ENCODE measurements around the gene SUN5.

DNA sequence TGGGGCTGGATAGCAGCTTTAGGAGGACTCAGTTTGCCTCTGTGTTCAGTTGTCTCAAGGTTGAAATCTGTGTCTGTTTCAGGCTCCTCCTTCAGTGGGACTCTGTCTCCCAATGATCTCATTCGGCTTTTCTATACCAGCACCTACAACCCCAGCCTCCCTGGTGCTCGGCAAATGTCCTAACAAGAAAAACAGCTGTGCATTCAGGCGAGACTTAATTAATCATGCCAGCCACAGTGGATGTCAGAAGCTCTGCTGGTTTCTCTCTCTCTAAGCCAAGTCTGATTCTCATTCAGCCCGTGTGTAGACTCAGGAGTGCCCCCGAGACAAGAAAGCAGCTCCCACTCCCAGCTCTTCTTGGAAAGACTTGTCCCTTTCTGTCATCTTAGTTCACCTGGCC is 46.8 kb downstream of the SUN5 start:
- TF ChIP-seq POLR2A (IDR thresholded peaks at IDR 0.05; ENCODE audit: low read length) (no peak), GATA1 (IDR thresholded peaks at IDR 0.05; ENCODE audit: low read depth, low read length) (no peak)

Measured in erythroblast (primary cell).